ENCODE measurements around the gene UBXN10. TPM values are rescaled to one million over a fixed set of nuclear protein-coding genes. Genes with fewer than 3 reads are reported as not detected.

Gene UBXN10
- total and polyA plus RNA-seq, 9 donors = 0.20 to 28.0 (median 1.5) TPM

- no peak for DNase-seq
- Histone ChIP-seq H3K4me1 (ENCODE audit: insufficient read depth) (peaks cover 1% of the 10 kb centered on the region), H3K27me3 (no peaks in the 10 kb centered on the region), H3K9me3 (no peaks in the 10 kb centered on the region), H3K4me3 (no peak overlapping the region), H3K27ac (no peak overlapping the region), H3K36me3 (no peaks in the 10 kb centered on the region)
- 92 to 97% (median 96%) methylated on average over 6 of the region's 6 CpGs for WGBS, 3 donors
- no peak for TF ChIP-seq CTCF (IDR thresholded peaks at IDR 0.05)
- intact Hi-C loops (cut with DNase I) = no loop called here
Measured at GRCh38 chr1:20138346-20138745, 47.5 kb upstream of the UBXN10 start.

GRCh38 chr1:20138961-20139550, 46.8 kb upstream of the UBXN10 start, which contains the start of gene PLA2G2F:
Gene PLA2G2F, plus strand, starts transcription at chr1:20139323. Its CDS starts 105 bp downstream, at chr1:20139428.
- intact Hi-C loops (cut with DNase I) = no loop called here
- Histone ChIP-seq H3K27me3 (no peaks in the 10 kb centered on the region), H3K9me3 (no peaks in the 10 kb centered on the region), H3K27ac (no peak within 1 kb of the TSS), H3K36me3 (no peaks in the 10 kb centered on the region), H3K4me3 (no peak within 1 kb of the TSS), H3K4me1 (ENCODE audit: insufficient read depth) (peaks cover 7% of the 10 kb centered on the region)
- DNase-seq = no peak
- TF ChIP-seq POLR2A (IDR thresholded peaks at IDR 0.05) (no peak), CTCF (IDR thresholded peaks at IDR 0.05) (no peak), EP300 (IDR thresholded peaks at IDR 0.05) (no peak)
- WGBS, 3 donors = 93 to 98% (median 95%) methylated on average over 9 of the region's 9 CpGs

- intact Hi-C loops (cut with DNase I) = loop anchor here in 1 of 4 donors (5.0 kb wide), 1 partner anchor 33 kb away; no protein-coding TSS in a partner anchor
- Histone ChIP-seq H3K27ac (no peak overlapping the region), H3K4me1 (ENCODE audit: insufficient read depth) (peaks cover 7% of the 10 kb centered on the region), H3K27me3 (no peaks in the 10 kb centered on the region), H3K9me3 (no peaks in the 10 kb centered on the region), H3K4me3 (no peak overlapping the region), H3K36me3 (no peaks in the 10 kb centered on the region)
- no peak for DNase-seq
- TF ChIP-seq POLR2A (IDR thresholded peaks at IDR 0.05) (no peak), CTCF (IDR thresholded peaks at IDR 0.05) (no peak), EP300 (IDR thresholded peaks at IDR 0.05) (no peak)
- whole genome bisulfite sequencing, 3 donors = 61 to 67% (median 65%) methylated on average over 13 of the region's 13 CpGs
Measured at GRCh38 chr1:20139776-20140612, 45.9 kb upstream of the UBXN10 start.

- WGBS, 3 donors = 40 to 57% (median 51%) methylated on average over 9 of the region's 9 CpGs
- Histone ChIP-seq H3K4me1 (ENCODE audit: insufficient read depth) (peaks cover 7% of the 10 kb centered on the region), H3K4me3 (no peak overlapping the region), H3K36me3 (no peaks in the 10 kb centered on the region), H3K27ac (no peak overlapping the region), H3K9me3 (no peaks in the 10 kb centered on the region), H3K27me3 (no peaks in the 10 kb centered on the region)
- no peak for DNase-seq
- TF ChIP-seq EP300 (IDR thresholded peaks at IDR 0.05) (no peak), POLR2A (IDR thresholded peaks at IDR 0.05) (no peak), CTCF (IDR thresholded peaks at IDR 0.05) (no peak)
- intact Hi-C loops (cut with DNase I) = loop anchor here in 1 of 4 donors (5.0 kb wide), 1 partner anchor 34 kb away; no protein-coding TSS in a partner anchor
Measured at GRCh38 chr1:20141001-20141400, 44.9 kb upstream of the UBXN10 start.
